T-helper 2 cell treated with Interferon-gamma antibody and Interleukin-4, amounts not matched to agents 5 μg/mL and 100 μg/mL, for 36 hours (primary cell): ENCODE measurements around the gene BCL2L1.
A peak's percentile ranks its signal among the peaks of the same experiment; 100 is the strongest.
"Not testable (repeated sequence)": the region's sequence is repeated elsewhere in the genome, so short reads cannot be mapped to it uniquely, and the experiment has no call there.

ENCODE experiments used
- DNase-seq: peaks from one replicate; pipeline ENCODE4 v3.0.0; 2021; ENCODE audit warnings: low spot score
- H3K27ac Mint-ChIP-seq: one replicate; pipeline ENCODE4 v1.8.0; 2021; ENCODE audit warnings: mild to moderate bottlenecking, mixed read lengths
- H3K27me3 Mint-ChIP-seq: one replicate; pipeline ENCODE4 v1.8.0; 2021; ENCODE audit warnings: low read depth, mixed read lengths
- H3K36me3 Mint-ChIP-seq: one replicate; pipeline ENCODE4 v1.8.0; 2021; ENCODE audit warnings: low read depth, mixed read lengths
- H3K4me1 Mint-ChIP-seq: one replicate; pipeline ENCODE4 v1.8.0; 2021; ENCODE audit warnings: low read depth, mixed read lengths
- H3K4me3 Mint-ChIP-seq: one replicate; pipeline ENCODE4 v1.8.0; 2022; ENCODE audit warnings: mild to moderate bottlenecking, moderate library complexity, mixed read lengths
- H3K9me3 Mint-ChIP-seq: one replicate; pipeline ENCODE4 v1.8.0; 2021; ENCODE audit warnings: mixed read lengths

Gene BCL2L1

GRCh38 chr20:31661625-31662371 is 60.9 kb downstream of the BCL2L1 start:
- peaks cover 38% of the 10 kb centered on the region for H3K4me1 Mint-ChIP-seq

GRCh38 chr20:31654534-31654933 is 68.1 kb downstream of the BCL2L1 start:
- no peak for DNase-seq
- Mint-ChIP-seq H3K9me3 (no peaks in the 10 kb centered on the region), H3K27ac (no peak overlapping the region), H3K36me3 (no peaks in the 10 kb centered on the region), H3K4me3 (no peak overlapping the region), H3K27me3 (peaks cover 8% of the 10 kb centered on the region), H3K4me1 (no peaks in the 10 kb centered on the region)

More at GRCh38 chr20:31661625-31662371, 60.9 kb downstream of the BCL2L1 start:
- H3K4me3 Mint-ChIP-seq, result peak overlapping the region; percentile 86
- H3K36me3 Mint-ChIP-seq, result peaks cover 23% of the 10 kb centered on the region
- H3K9me3 Mint-ChIP-seq, result no peaks in the 10 kb centered on the region
- peak overlapping the region; percentile 89 for H3K27ac Mint-ChIP-seq
- DNase-seq, result peak; percentile 64
- H3K27me3 Mint-ChIP-seq, result no peaks in the 10 kb centered on the region

- DNase-seq, result no peak
- H3K27me3 Mint-ChIP-seq, result peaks cover 8% of the 10 kb centered on the region
- no peak overlapping the region for H3K27ac Mint-ChIP-seq
- H3K4me1 Mint-ChIP-seq, result no peaks in the 10 kb centered on the region
- H3K36me3 Mint-ChIP-seq, result no peaks in the 10 kb centered on the region
- H3K9me3 Mint-ChIP-seq, result no peaks in the 10 kb centered on the region
- no peak overlapping the region for H3K4me3 Mint-ChIP-seq
These were observed 69.1 kb downstream of the BCL2L1 start for GRCh38 chr20:31653561-31653960.

GRCh38 chr20:31652917-31653396 is 69.7 kb downstream of the BCL2L1 start:
- Mint-ChIP-seq H3K27ac (no peak overlapping the region), H3K4me3 (no peak overlapping the region), H3K27me3 (peaks cover 8% of the 10 kb centered on the region), H3K4me1 (no peaks in the 10 kb centered on the region), H3K36me3 (no peaks in the 10 kb centered on the region), H3K9me3 (no peaks in the 10 kb centered on the region)
- no peak for DNase-seq

DNA sequence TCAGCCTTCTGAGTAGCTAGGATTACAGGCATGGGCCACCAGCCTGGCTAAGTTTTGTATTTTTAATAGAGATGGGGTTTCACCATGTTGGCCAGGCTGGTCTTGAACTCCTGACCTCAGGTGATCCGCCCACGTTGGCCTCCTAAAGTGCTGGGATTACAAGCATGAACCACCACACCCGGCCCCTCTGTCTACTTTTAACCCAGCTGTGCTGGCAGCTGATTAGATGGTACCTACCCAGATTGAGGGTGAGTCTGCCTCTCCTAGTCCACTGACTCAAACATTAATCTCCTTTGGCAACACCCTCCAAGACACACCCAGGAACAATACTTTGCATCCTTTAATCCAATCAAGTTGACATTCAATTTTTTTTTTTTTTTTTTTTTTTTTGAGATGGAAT is 74.6 kb downstream of the BCL2L1 start:
- H3K36me3 Mint-ChIP-seq, H3K27ac Mint-ChIP-seq, H3K4me1 Mint-ChIP-seq, H3K4me3 Mint-ChIP-seq, DNase-seq, H3K9me3 Mint-ChIP-seq, H3K27me3 Mint-ChIP-seq: not testable (repeated sequence)

DNA sequence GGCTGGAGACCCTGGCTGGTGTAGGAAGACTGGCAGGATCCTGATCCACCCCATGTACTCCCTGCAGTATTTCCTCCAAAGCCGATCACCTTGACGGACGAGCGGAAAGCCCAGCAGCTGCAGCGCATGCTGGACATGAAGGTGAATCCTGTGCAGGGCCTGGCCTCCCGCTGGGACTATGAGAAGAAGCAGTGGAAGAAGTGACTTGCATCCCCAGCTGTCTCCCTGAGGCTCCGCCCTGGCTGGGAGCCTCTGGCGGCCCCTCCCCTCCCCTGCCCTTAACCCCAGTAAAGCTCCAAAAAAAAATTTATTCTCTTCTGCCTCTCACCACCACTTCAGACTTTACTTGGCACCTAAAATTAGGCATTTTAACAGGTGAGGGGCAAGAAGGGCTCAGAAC is 78.0 kb downstream of the BCL2L1 start:
- no peak overlapping the region for H3K27ac Mint-ChIP-seq
- H3K4me3 Mint-ChIP-seq, result no peak overlapping the region
- peaks cover 7% of the 10 kb centered on the region for H3K4me1 Mint-ChIP-seq
- peaks cover 11% of the 10 kb centered on the region for H3K27me3 Mint-ChIP-seq
- DNase-seq, result no peak
- no peaks in the 10 kb centered on the region for H3K36me3 Mint-ChIP-seq
- no peaks in the 10 kb centered on the region for H3K9me3 Mint-ChIP-seq

GRCh38 chr20:31643522-31643921 is 79.1 kb downstream of the BCL2L1 start:
- Mint-ChIP-seq H3K27ac (no peak overlapping the region), H3K36me3 (no peaks in the 10 kb centered on the region)

DNA sequence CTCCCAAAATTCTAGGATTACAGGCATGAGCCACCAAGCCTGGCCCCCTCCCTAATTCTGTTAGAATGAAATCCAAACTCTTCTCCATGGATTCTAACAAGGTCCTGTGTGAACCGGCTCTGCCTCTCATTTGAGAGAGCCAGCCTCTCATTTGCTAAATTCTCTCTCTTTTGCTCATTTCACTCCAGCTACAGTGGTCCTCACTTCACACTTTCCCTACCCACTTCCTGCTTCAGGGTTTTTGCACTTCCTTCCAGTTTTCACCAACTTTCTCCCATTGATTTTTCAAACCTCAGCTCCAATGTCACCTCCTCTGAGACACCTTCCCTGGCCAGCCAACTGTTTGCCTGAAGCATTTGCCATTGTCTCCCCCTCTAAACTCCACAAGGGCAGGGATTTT is 79.8 kb downstream of the BCL2L1 start:
- Mint-ChIP-seq H3K4me3 (no peak overlapping the region), H3K27me3 (peaks cover 11% of the 10 kb centered on the region), H3K9me3 (no peaks in the 10 kb centered on the region), H3K27ac (no peak overlapping the region), H3K36me3 (no peaks in the 10 kb centered on the region), H3K4me1 (peaks cover 7% of the 10 kb centered on the region)
- DNase-seq, result no peak

More at GRCh38 chr20:31643522-31643921, 79.1 kb downstream of the BCL2L1 start:
- H3K4me1 Mint-ChIP-seq, result peaks cover 7% of the 10 kb centered on the region
- H3K9me3 Mint-ChIP-seq, result no peaks in the 10 kb centered on the region
- no peak overlapping the region for H3K4me3 Mint-ChIP-seq
- peaks cover 11% of the 10 kb centered on the region for H3K27me3 Mint-ChIP-seq
- DNase-seq, result no peak

DNA sequence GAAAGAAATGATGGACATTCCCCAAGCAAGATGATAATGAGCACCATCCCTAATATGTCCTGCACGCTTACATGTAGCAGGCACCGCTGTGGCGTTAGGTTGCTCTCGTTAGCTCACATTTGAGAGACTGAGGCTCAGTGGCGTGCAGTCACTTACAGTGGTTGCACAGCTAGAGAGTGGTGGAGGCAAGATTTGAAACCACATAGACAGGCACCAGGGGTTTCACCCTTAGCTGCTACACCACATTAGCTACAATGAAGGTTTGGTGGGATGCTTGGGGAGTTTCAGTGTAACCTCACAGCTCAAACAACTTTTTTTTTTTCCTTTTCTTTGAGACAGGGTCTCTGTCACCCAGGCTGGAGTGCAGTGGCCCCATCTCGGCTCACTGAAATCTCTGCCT is 81.3 kb downstream of the BCL2L1 start:
- H3K36me3 Mint-ChIP-seq, result no peaks in the 10 kb centered on the region
- no peaks in the 10 kb centered on the region for H3K9me3 Mint-ChIP-seq
- no peak for DNase-seq
- H3K4me3 Mint-ChIP-seq, result no peak overlapping the region
- H3K4me1 Mint-ChIP-seq, result peaks cover 7% of the 10 kb centered on the region
- H3K27me3 Mint-ChIP-seq, result peaks cover 11% of the 10 kb centered on the region
- no peak overlapping the region for H3K27ac Mint-ChIP-seq

DNA sequence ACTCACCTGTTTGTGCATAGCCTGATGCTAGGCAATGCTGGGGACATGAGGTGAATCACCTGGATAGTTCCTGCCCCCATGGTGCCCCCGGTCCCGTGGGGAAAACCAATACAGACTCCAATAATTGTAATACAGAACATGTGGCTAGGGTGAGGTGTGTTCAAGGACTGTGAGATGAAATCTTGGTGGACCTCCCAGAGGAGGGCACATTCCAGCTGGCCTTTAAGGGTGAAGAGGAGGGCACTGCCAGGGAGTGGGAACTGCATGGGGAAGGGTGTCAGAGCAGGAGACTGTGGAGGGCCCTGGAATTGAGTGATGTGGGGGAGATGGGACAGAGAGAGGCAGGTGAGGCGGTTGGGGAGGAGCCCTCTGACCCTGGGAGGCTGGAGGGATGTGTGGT is 82.4 kb downstream of the BCL2L1 start:
- no peak overlapping the region for H3K4me3 Mint-ChIP-seq
- no peaks in the 10 kb centered on the region for H3K9me3 Mint-ChIP-seq

DNA sequence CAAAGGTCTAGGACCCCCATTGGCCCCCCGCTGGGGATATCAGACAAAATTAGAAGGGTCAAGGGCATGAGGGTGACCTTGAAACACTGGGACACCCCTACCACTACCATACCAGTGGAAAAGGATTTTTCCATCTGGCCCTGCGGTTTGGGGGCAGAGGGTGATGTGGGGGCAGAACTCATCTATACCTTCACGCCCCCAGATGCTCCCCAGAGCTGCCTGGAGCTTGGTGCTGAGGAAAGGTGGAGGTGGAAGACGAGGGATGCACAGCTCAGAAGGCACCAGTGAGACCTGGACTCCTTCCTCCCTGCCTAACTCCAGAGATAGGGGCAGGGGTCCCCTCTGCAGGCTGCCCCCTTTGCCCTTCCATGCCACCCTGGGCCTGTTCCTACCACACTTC is 83.9 kb downstream of the BCL2L1 start:
- H3K36me3 Mint-ChIP-seq, result no peaks in the 10 kb centered on the region
- peaks cover 11% of the 10 kb centered on the region for H3K27me3 Mint-ChIP-seq
- H3K27ac Mint-ChIP-seq, result no peak overlapping the region
- no peak overlapping the region for H3K4me3 Mint-ChIP-seq
- peaks cover 7% of the 10 kb centered on the region for H3K4me1 Mint-ChIP-seq
- DNase-seq, result no peak
- no peaks in the 10 kb centered on the region for H3K9me3 Mint-ChIP-seq

More for the DNA sequence above, 82.4 kb downstream of the BCL2L1 start:
- peaks cover 7% of the 10 kb centered on the region for H3K4me1 Mint-ChIP-seq
- no peaks in the 10 kb centered on the region for H3K36me3 Mint-ChIP-seq
- peaks cover 11% of the 10 kb centered on the region for H3K27me3 Mint-ChIP-seq
- H3K27ac Mint-ChIP-seq, result no peak overlapping the region
- DNase-seq, result no peak

- Mint-ChIP-seq H3K4me3 (no peak overlapping the region), H3K9me3 (no peaks in the 10 kb centered on the region), H3K27ac (no peak overlapping the region), H3K4me1 (peaks cover 7% of the 10 kb centered on the region), H3K27me3 (peaks cover 11% of the 10 kb centered on the region), H3K36me3 (no peaks in the 10 kb centered on the region)
- DNase-seq, result no peak
These were observed 84.4 kb downstream of the BCL2L1 start for GRCh38 chr20:31638317-31638716.

GRCh38 chr20:31637660-31638059 is 85.0 kb downstream of the BCL2L1 start, which contains the start of gene COX4I2:
TSS of gene COX4I2 (plus strand) at chr20:31637912. CDS start at chr20:31639018, 1,106 bp downstream.
- no peaks in the 10 kb centered on the region for H3K9me3 Mint-ChIP-seq
- no peaks in the 10 kb centered on the region for H3K36me3 Mint-ChIP-seq
- DNase-seq, result no peak
- peaks cover 8% of the 10 kb centered on the region for H3K27me3 Mint-ChIP-seq
- no peak within 1 kb of the TSS for H3K4me3 Mint-ChIP-seq
- no peak within 1 kb of the TSS for H3K27ac Mint-ChIP-seq
- peaks cover 2% of the 10 kb centered on the region for H3K4me1 Mint-ChIP-seq

DNA sequence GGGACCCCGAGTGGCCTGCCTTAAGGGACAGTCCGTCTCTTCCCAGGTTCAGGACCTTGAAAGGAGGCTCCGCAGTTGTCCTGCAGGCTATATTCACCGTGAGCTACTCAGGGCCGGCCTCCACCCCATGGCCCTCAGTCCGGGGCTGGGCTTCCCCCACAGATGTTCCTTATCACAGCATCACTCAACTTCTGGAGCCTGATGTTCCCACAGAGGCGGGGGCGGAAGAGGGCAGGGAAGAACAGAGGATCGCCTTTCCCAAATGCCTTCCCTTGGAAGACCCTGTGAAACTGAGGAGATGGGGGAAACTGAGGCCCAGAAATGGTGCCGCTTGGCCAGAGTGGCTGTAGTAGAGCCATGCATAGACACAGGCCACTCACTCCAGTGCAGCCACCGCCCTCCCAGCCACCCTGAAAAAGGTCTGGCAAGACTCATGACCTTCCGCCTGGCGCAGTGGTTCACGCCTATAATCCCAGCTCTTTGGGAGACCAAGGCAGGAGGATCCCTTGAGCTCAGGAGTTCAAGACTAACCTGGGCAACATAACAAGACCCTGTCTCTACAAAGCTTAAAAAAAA is 89.2 kb downstream of the BCL2L1 start:
- Mint-ChIP-seq H3K9me3 (no peaks in the 10 kb centered on the region), H3K4me3 (no peak overlapping the region), H3K4me1 (peaks cover 3% of the 10 kb centered on the region), H3K36me3 (no peaks in the 10 kb centered on the region), H3K27ac (no peak overlapping the region), H3K27me3 (no peaks in the 10 kb centered on the region)
- no peak for DNase-seq
